Liver (tissue), 9 donors: ENCODE measurements around the gene RNGTT. TPM values are rescaled to one million over a fixed set of nuclear protein-coding genes. Genes with fewer than 3 reads are reported as not detected.

Experiments
- DNase-seq: peaks from one replicate; pipeline ENCODE4 v3.0.0-alpha.2; 2017; ENCODE audit warnings: low spot score
- H3K27ac ChIP-seq, 2 donors: one replicate each; pipeline ENCODE4 v1.7.0; 2013; ENCODE audit warnings: inconsistent platforms in 2 of 2, low read length in 2 of 2, control low read depth in 1 of 2, low read depth in 1 of 2, mild to moderate bottlenecking in 1 of 2
- H3K27me3 ChIP-seq, 4 donors: one replicate each; pipeline versions ENCODE4 v1.6.1 to v1.7.0; 2013; ENCODE audit warnings: low read length in 3 of 4, inconsistent platforms in 1 of 4, mild to moderate bottlenecking in 1 of 4, moderate library complexity in 1 of 4; ENCODE audit not compliant: control insufficient read depth in 4 of 4, insufficient read depth in 4 of 4
- H3K36me3 ChIP-seq, 4 donors: one replicate each; pipeline versions ENCODE4 v1.6.1 to v1.7.0; 2013; ENCODE audit warnings: low read length in 3 of 4, mild to moderate bottlenecking in 3 of 4, low read depth in 1 of 4, moderate library complexity in 1 of 4; ENCODE audit not compliant: control insufficient read depth in 4 of 4, insufficient read depth in 3 of 4
- H3K4me1 ChIP-seq, 4 donors: one replicate each; pipeline versions ENCODE4 v1.6.1 to v1.7.0; 2013; ENCODE audit warnings: low read length in 3 of 4, mild to moderate bottlenecking in 3 of 4, moderate library complexity in 1 of 4; ENCODE audit not compliant: control insufficient read depth in 4 of 4, insufficient read depth in 4 of 4
- H3K4me3 ChIP-seq, 3 donors: one replicate each; pipeline versions ENCODE4 v1.6.1 to v1.7.0; 2013; ENCODE audit warnings: low read length in 3 of 3, control low read depth in 1 of 3, low read depth in 1 of 3, mild to moderate bottlenecking in 1 of 3
- H3K9ac ChIP-seq, 2 donors: one replicate each; pipeline ENCODE4 v1.7.0; 2013; ENCODE audit warnings: low read length in 2 of 2, mild to moderate bottlenecking in 2 of 2, moderate library complexity in 2 of 2, control low read depth in 1 of 2, low read depth in 1 of 2
- H3K9me3 ChIP-seq, 4 donors: one replicate each; pipeline versions ENCODE4 v1.6.1 to v1.7.0; 2013; ENCODE audit warnings: low read length in 3 of 4; ENCODE audit not compliant: control insufficient read depth in 4 of 4
- ATF3 ChIP-seq: IDR thresholded peaks from 2 replicates; pipeline ENCODE4 v1.6.1; 2016; ENCODE audit warnings: antibody characterized with exemption
- CTCF ChIP-seq: fragments of 150-350 bp; IDR thresholded peaks from 2 replicates; pipeline ENCODE4 v1.5.1; 2017; ENCODE audit warnings: improper control_type of control experiment, low read depth, low read length; ENCODE audit not compliant: missing input control
- EGR1 ChIP-seq, 2 donors: IDR thresholded peaks; 2 replicates each; pipeline ENCODE4 v1.6.1; 2016 to 2018; ENCODE audit warnings: antibody characterized with exemption in 2 of 2, low read depth in 2 of 2
- FOXA1 ChIP-seq: IDR thresholded peaks from 2 replicates; pipeline ENCODE4 v1.6.1; 2016; ENCODE audit warnings: antibody characterized with exemption
- FOXA2 ChIP-seq: IDR thresholded peaks from 2 replicates; pipeline ENCODE4 v1.6.1; 2016; ENCODE audit warnings: antibody characterized with exemption
- GABPA ChIP-seq, 2 donors: IDR thresholded peaks in 1 of 2; conservative IDR thresholded peaks in 1 of 2; 2 replicates each; pipeline ENCODE4 v1.6.1; 2016; ENCODE audit warnings: antibody characterized with exemption in 2 of 2, mild to moderate bottlenecking in 1 of 2, moderate library complexity in 1 of 2
- HNF4A ChIP-seq, 2 donors: conservative IDR thresholded peaks; 2 replicates each; pipeline ENCODE4 v1.6.1; 2016; ENCODE audit warnings: antibody characterized with exemption in 2 of 2, mild to moderate bottlenecking in 2 of 2
- HNF4G ChIP-seq: IDR thresholded peaks from 2 replicates; pipeline ENCODE4 v1.6.1; 2016; ENCODE audit warnings: antibody characterized with exemption
- JUND ChIP-seq, 2 donors: IDR thresholded peaks; 2 replicates each; pipeline ENCODE4 v1.6.1; 2016; ENCODE audit warnings: antibody characterized with exemption in 2 of 2
- MAX ChIP-seq: IDR thresholded peaks from 2 replicates; pipeline ENCODE4 v1.6.1; 2016; ENCODE audit warnings: antibody characterized with exemption
- NR2F2 ChIP-seq: IDR thresholded peaks from 2 replicates; pipeline ENCODE4 v1.6.1; 2016; ENCODE audit warnings: antibody characterized with exemption
- RAD21 ChIP-seq, 2 donors: IDR thresholded peaks; 2 replicates each; pipeline ENCODE4 v1.6.1; 2016; ENCODE audit warnings: antibody characterized with exemption in 2 of 2, mild to moderate bottlenecking in 2 of 2
- RXRA ChIP-seq, 2 donors: IDR thresholded peaks; 2 replicates each; pipeline ENCODE4 v1.6.1; 2017 to 2018; ENCODE audit warnings: antibody characterized with exemption in 2 of 2, mild to moderate bottlenecking in 1 of 2
- SP1 ChIP-seq: IDR thresholded peaks from 2 replicates; pipeline ENCODE4 v1.6.1; 2018; ENCODE audit warnings: antibody characterized with exemption, mild to moderate bottlenecking
- TAF1 ChIP-seq: conservative IDR thresholded peaks from 2 replicates; pipeline ENCODE4 v1.6.1; 2016; ENCODE audit warnings: antibody characterized with exemption, mild to moderate bottlenecking
- YY1 ChIP-seq: IDR thresholded peaks from 2 replicates; pipeline ENCODE4 v1.6.1; 2016; ENCODE audit warnings: antibody characterized with exemption, mild to moderate bottlenecking
- ZBTB33 ChIP-seq: IDR thresholded peaks from 2 replicates; pipeline ENCODE4 v1.6.1; 2016; ENCODE audit warnings: antibody characterized with exemption
- WGBS: extraction: QIAGEN DNeasy Blood & Tissue Kit; methylation state at CpG from one replicate; pipeline ENCODE4 v1.1.7; 2013; 5-methylcytosine and 5-hydroxymethylcytosine counted together
- polyA plus RNA-seq, 2 donors: library from polyadenylated mRNA; stranded (reverse) in 1 of 2; unstranded in 1 of 2; fragments of 200-250 nt in 1 of 2; fragments of >200 nt in 1 of 2; fragmentation: Nextera tagmentation in 1 of 2; extraction: Ambion mirVana in 1 of 2; gene quantifications; one replicate each; pipeline versions ENCODE4 v1.2.1 to v1.2.3, GENCODE V29; 2013 to 2015
- total RNA-seq, 2 donors: library from RNA; depleted of rRNA; stranded (reverse); fragments of >200 nt; gene quantifications; one replicate each; pipeline ENCODE4 v1.2.3, GENCODE V29; 2014
- donor health status: healthy.
- donor health status: healthy.
- donor health status: healthy.
- donor health status: healthy.
- donor health status: healthy.

The RNGTT gene
- total and polyA plus RNA-seq, 4 donors: 4.1 to 20.8 (median 7.2) TPM

- Histone ChIP-seq H3K36me3 (peaks cover 0 to 5% (median 2%) of the 10 kb centered on the region in 4 donors), H3K9me3 (no peaks in the 10 kb centered on the region), H3K4me1 (peaks cover 4 to 14% (median 11%) of the 10 kb centered on the region in 4 donors), H3K4me3 (no peak overlapping the region), H3K27me3 (no peaks in the 10 kb centered on the region), H3K9ac (no peak overlapping the region), H3K27ac (no peak overlapping the region)
- no peak for DNase-seq
- no peak for TF ChIP-seq SP1
- no peak for TF ChIP-seq FOXA1
- TF ChIP-seq MAX: no peak
- no peak for TF ChIP-seq EGR1 (IDR thresholded peaks at IDR 0.05; ENCODE audit: low read depth in 2 of 2)
- TF ChIP-seq NR2F2: no peak
- TF ChIP-seq ZBTB33: no peak
- TF ChIP-seq RAD21 (IDR thresholded peaks at IDR 0.05): no peak
- no peak for TF ChIP-seq JUND (IDR thresholded peaks at IDR 0.05)
- TF ChIP-seq RXRA (IDR thresholded peaks at IDR 0.05): no peak
- TF ChIP-seq CTCF: no peak
- no peak for TF ChIP-seq FOXA2
- no peak for TF ChIP-seq TAF1
- no peak for TF ChIP-seq HNF4G
- no peak for TF ChIP-seq HNF4A (conservative IDR thresholded peaks at IDR 0.05)
- no peak for TF ChIP-seq ATF3
- no peak for TF ChIP-seq GABPA (IDR thresholded peaks at IDR 0.05 in 1 of 2, conservative IDR thresholded peaks at IDR 0.05 in 1 of 2)
- no peak for TF ChIP-seq YY1
- 75% methylated on average over 1 of the region's 1 CpG for WGBS
Measured at GRCh38 chr6:88921734-88922133, 41.7 kb downstream of the RNGTT start.

- Histone ChIP-seq H3K27ac (peak overlapping the region; percentile 46 to 61), H3K9ac (peak overlapping the region in 1 of 2 donors; percentile 59), H3K27me3 (no peaks in the 10 kb centered on the region), H3K4me3 (no peak overlapping the region), H3K36me3 (peaks cover 0 to 5% (median 2%) of the 10 kb centered on the region in 4 donors), H3K9me3 (no peaks in the 10 kb centered on the region), H3K4me1 (peaks cover 4 to 14% (median 11%) of the 10 kb centered on the region in 4 donors)
- WGBS: 31% methylated on average over 1 of the region's 1 CpG
- no peak for DNase-seq
- TF ChIP-seq FOXA2: no peak
- peak; percentile 8 to 30 for TF ChIP-seq RXRA (IDR thresholded peaks at IDR 0.05)
- TF ChIP-seq HNF4G: no peak
- TF ChIP-seq YY1: no peak
- TF ChIP-seq SP1: peak; percentile 27
- peak; percentile 48 to 51 for TF ChIP-seq HNF4A (conservative IDR thresholded peaks at IDR 0.05)
Measured at GRCh38 chr6:88920774-88921733, 42.4 kb downstream of the RNGTT start.
